ENCODE data around the gene PLEKHG4. TPM values are rescaled to one million over a fixed set of nuclear protein-coding genes. Genes with fewer than 3 reads are reported as not detected.
A peak's percentile ranks its signal among the peaks of the same experiment; 100 is the strongest.

Gene PLEKHG4, protein sequence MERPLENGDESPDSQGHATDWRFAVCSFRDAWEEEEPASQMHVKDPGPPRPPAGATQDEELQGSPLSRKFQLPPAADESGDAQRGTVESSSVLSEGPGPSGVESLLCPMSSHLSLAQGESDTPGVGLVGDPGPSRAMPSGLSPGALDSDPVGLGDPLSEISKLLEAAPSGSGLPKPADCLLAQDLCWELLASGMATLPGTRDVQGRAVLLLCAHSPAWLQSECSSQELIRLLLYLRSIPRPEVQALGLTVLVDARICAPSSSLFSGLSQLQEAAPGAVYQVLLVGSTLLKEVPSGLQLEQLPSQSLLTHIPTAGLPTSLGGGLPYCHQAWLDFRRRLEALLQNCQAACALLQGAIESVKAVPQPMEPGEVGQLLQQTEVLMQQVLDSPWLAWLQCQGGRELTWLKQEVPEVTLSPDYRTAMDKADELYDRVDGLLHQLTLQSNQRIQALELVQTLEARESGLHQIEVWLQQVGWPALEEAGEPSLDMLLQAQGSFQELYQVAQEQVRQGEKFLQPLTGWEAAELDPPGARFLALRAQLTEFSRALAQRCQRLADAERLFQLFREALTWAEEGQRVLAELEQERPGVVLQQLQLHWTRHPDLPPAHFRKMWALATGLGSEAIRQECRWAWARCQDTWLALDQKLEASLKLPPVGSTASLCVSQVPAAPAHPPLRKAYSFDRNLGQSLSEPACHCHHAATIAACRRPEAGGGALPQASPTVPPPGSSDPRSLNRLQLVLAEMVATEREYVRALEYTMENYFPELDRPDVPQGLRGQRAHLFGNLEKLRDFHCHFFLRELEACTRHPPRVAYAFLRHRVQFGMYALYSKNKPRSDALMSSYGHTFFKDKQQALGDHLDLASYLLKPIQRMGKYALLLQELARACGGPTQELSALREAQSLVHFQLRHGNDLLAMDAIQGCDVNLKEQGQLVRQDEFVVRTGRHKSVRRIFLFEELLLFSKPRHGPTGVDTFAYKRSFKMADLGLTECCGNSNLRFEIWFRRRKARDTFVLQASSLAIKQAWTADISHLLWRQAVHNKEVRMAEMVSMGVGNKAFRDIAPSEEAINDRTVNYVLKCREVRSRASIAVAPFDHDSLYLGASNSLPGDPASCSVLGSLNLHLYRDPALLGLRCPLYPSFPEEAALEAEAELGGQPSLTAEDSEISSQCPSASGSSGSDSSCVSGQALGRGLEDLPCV
- polyA plus RNA-seq (2011; rRNA removed) (10.0 and 17.7 TPM in 2 replicates), polyA plus RNA-seq (2017; fragmentation: RNase III; extraction: RNeasy Plus Mini Kit Qiagen cat#74134 plus additional on column Dnase treatment) (15.6 to 16.6 TPM (median 15.9 TPM) in 3 replicates), polyA minus RNA-seq (2011; rRNA and poly(A)+ RNA removed) (21.7 and 24.1 TPM in 2 replicates)
- 16.6 and 21.7 TPM in 2 replicates for polyA plus RNA-seq (2012; cell fraction: cytosol; rRNA removed)
- 99.4 and 105 TPM in 2 replicates for polyA plus RNA-seq (2012; cell fraction: nucleus; rRNA removed)

DNA sequence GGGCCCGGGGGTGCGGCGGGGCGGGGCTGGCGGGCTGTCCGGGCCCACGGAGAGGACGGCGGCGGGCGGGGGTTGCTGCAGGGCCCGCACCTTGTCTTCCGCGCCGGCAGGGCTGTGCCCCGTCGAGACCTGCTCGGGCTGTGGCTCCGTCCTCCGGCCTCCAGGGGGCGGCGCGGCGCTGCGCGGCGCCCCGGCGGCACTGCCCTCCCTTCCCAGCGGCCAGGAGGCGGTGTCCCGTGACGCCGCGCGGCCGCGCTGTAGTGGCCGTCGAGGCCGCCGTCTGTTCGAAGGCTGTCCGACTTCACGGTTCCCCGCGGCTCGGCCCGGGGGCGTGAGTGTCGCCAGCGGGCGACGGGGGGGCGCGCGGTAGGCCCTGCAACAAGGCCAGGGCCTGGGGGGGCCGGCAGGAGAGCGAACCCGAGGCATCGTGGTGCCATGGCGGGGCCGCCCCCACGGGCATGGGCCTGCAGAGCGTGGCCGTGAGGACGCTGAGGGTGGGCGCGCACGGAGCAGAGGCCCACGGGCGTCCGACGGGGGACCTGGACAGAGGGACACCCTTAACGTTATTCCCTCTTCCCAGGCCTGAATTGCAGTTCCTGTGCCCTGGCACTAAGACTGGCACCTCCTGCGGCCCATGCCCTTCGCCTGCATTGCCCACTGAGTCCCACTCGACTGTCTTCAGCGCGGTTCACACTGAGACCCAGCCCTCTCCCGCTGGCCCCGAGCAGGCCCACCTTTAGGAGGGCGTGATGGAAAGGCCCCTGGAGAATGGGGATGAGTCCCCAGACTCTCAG lies at the start of gene PLEKHG4:
PLEKHG4 (plus strand) TSS at position 237 of the 794 bp plus-strand sequence; CDS start at position 750, 513 bp downstream.
- no peaks in the 10 kb centered on the region for H3K9me3 ChIP-seq
- 63% methylated on average over 19 of the region's 83 CpGs for WGBS (ENCODE audit: missing lambda C conversion rate)
- POLR2A ChIA-PET: no interaction called here
- H3K4me3 ChIP-seq: peak within 1 kb of the TSS; percentile 80
- H3K4me1 ChIP-seq: peaks cover 35% of the 10 kb centered on the region
- FAIRE-seq (no peak), DNase-seq (ENCODE audit: low read depth in 1 of 2, low spot score in 1 of 2) (peak; percentile 86 to 93), ATAC-seq (peak; percentile 86 to 91)
- H3K4me2 ChIP-seq: peak within 1 kb of the TSS; percentile 100
- peak within 1 kb of the TSS; percentile 96 to 98 for H3K27ac ChIP-seq
- CTCF ChIA-PET: interaction anchor here (0.6 to 3.6 kb wide), 26 partner anchors 9 to 120 kb away, joined by 3 to 26 read pairs (median 4); partner anchors contain the start of genes KCTD19 and LRRC36
- TF ChIP-seq, protein P1, sequence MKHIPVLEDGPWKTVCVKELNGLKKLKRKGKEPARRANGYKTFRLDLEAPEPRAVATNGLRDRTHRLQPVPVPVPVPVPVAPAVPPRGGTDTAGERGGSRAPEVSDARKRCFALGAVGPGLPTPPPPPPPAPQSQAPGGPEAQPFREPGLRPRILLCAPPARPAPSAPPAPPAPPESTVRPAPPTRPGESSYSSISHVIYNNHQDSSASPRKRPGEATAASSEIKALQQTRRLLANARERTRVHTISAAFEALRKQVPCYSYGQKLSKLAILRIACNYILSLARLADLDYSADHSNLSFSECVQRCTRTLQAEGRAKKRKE (CRISPR knock-in tag; IDR thresholded peaks at IDR 0.05; ENCODE audit: low read depth): peak; percentile 95
- TF ChIP-seq JUN (IDR thresholded peaks at IDR 0.05) (peak; percentile 41 to 85; a peak in 3 of 5 replicates), CHD2 (IDR thresholded peaks at IDR 0.05; ENCODE audit: low read length, partially characterized antibody) (no peak), JUNB (IDR thresholded peaks at IDR 0.05) (no peak), CEBPB (IDR thresholded peaks at IDR 0.05) (no peak), SMC3 (IDR thresholded peaks at IDR 0.05) (peak; percentile 64), MAFK (IDR thresholded peaks at IDR 0.05; ENCODE audit: partially characterized antibody) (no peak), MAZ (IDR thresholded peaks at IDR 0.05; ENCODE audit: borderline replicate concordance, low read depth, low read length) (no peak), HOXB5 (CRISPR knock-in tag; IDR thresholded peaks at IDR 0.05) (peak; percentile 86), NR3C1 (IDR thresholded peaks at IDR 0.05) (no peak), MYC (IDR thresholded peaks at IDR 0.05; ENCODE audit: borderline replicate concordance, low read length) (no peak; the same call in 1 of the 2 replicates), ESRRA (IDR thresholded peaks at IDR 0.05; ENCODE audit: borderline replicate concordance, low read length) (no peak), RARB (CRISPR knock-in tag; IDR thresholded peaks at IDR 0.05) (no peak), NPAS2 (CRISPR knock-in tag; IDR thresholded peaks at IDR 0.05; ENCODE audit: borderline replicate concordance) (no peak), HOXB13 (CRISPR knock-in tag; IDR thresholded peaks at IDR 0.05; ENCODE audit: low read depth) (peak; percentile 97), HDAC2 (IDR thresholded peaks at IDR 0.05) (no peak), SREBF2 (IDR thresholded peaks at IDR 0.05) (no peak), CBX2 (IDR thresholded peaks at IDR 0.05; ENCODE audit: borderline replicate concordance, low read depth) (no peak), CHD4 (IDR thresholded peaks at IDR 0.05; ENCODE audit: borderline replicate concordance) (no peak), GATA3 (IDR thresholded peaks at IDR 0.05; ENCODE audit: borderline replicate concordance) (no peak), POLR2A (IDR thresholded peaks at IDR 0.05; ENCODE audit: low read length) (peak; percentile 65), POLR2AphosphoS2 (conservative IDR thresholded peaks at IDR 0.05; ENCODE audit: low read length) (no peak), KDM1A (IDR thresholded peaks at IDR 0.05; ENCODE audit: low read depth) (no peak), EHMT2 (IDR thresholded peaks at IDR 0.05; ENCODE audit: low read depth) (no peak), ZSCAN20 (CRISPR knock-in tag; IDR thresholded peaks at IDR 0.05) (0 out of 2 replicates have a peak, but pooled peaks have one; percentile 26), BHLHE40 (IDR thresholded peaks at IDR 0.05; ENCODE audit: low read depth, low read length) (no peak), TFCP2L1 (CRISPR knock-in tag; IDR thresholded peaks at IDR 0.05) (peak; percentile 17; the same call in 1 of the 2 replicates)
- TF ChIP-seq, protein P2, sequence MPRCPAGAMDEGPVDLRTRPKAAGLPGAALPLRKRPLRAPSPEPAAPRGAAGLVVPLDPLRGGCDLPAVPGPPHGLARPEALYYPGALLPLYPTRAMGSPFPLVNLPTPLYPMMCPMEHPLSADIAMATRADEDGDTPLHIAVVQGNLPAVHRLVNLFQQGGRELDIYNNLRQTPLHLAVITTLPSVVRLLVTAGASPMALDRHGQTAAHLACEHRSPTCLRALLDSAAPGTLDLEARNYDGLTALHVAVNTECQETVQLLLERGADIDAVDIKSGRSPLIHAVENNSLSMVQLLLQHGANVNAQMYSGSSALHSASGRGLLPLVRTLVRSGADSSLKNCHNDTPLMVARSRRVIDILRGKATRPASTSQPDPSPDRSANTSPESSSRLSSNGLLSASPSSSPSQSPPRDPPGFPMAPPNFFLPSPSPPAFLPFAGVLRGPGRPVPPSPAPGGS (IDR thresholded peaks at IDR 0.05): 0 out of 3 replicates have a peak, but pooled peaks have one; percentile 43
- TF ChIP-seq, protein P3, sequence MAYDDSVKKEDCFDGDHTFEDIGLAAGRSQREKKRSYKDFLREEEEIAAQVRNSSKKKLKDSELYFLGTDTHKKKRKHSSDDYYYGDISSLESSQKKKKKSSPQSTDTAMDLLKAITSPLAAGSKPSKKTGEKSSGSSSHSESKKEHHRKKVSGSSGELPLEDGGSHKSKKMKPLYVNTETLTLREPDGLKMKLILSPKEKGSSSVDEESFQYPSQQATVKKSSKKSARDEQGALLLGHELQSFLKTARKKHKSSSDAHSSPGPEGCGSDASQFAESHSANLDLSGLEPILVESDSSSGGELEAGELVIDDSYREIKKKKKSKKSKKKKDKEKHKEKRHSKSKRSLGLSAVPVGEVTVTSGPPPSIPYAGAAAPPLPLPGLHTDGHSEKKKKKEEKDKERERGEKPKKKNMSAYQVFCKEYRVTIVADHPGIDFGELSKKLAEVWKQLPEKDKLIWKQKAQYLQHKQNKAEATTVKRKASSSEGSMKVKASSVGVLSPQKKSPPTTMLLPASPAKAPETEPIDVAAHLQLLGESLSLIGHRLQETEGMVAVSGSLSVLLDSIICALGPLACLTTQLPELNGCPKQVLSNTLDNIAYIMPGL (CRISPR knock-in tag; IDR thresholded peaks at IDR 0.05; ENCODE audit: borderline replicate concordance): no peak
- TF ChIP-seq, protein P4, sequence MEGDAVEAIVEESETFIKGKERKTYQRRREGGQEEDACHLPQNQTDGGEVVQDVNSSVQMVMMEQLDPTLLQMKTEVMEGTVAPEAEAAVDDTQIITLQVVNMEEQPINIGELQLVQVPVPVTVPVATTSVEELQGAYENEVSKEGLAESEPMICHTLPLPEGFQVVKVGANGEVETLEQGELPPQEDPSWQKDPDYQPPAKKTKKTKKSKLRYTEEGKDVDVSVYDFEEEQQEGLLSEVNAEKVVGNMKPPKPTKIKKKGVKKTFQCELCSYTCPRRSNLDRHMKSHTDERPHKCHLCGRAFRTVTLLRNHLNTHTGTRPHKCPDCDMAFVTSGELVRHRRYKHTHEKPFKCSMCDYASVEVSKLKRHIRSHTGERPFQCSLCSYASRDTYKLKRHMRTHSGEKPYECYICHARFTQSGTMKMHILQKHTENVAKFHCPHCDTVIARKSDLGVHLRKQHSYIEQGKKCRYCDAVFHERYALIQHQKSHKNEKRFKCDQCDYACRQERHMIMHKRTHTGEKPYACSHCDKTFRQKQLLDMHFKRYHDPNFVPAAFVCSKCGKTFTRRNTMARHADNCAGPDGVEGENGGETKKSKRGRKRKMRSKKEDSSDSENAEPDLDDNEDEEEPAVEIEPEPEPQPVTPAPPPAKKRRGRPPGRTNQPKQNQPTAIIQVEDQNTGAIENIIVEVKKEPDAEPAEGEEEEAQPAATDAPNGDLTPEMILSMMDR (IDR thresholded peaks at IDR 0.05): peak; percentile 78

All from A549 (cell line).